HG02884 (cell line): Measurements from ENCODE around the gene OR2AT4.
"Not testable (repeated sequence)": the region's sequence is repeated elsewhere in the genome, so short reads cannot be mapped to it uniquely, and the experiment has no call there.

Experiments
- ATAC-seq: cut with Tn5 transposase; IDR thresholded peaks from one replicate; pipeline ENCODE4 v1.9.1; 2021; ENCODE audit warnings: mild to moderate bottlenecking, moderate library complexity; ENCODE audit not compliant: unreplicated experiment

Gene OR2AT4

DNA sequence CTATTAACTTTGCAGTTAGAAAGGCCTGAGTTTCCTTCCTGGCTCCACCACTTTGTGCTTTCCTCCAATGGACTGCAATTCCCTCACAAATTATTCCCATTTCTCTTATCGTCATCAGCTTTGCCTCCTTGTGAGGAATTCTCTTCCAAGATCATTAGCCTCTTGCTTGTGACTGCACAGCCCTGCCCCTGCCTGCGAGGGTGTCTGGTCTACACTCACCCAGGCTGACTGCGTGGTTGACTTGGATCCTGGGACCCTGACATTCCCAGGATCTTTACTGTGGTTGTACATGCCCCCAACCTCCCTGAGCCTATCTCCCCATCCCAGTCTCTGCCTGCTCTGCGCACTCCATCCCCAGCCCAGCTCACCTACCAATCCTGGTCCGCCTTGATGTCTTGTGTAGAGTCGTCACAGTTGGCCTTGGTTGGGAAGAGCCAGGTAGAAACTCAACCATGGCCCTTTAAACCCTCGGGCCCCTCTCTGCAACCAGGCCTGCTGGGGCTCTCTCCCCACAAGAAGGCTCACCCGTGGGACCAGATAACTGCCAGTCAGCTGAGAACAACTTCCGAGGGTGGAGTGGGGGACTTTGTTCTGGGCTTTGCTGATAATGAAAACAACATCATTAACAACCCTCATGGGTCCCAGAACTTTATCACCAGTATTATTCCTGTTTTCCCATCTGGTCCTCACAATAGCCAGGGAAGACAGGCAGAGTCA, at the start of gene OR2AT4:
Gene OR2AT4 (minus strand): TSS at position 421 of the 717 bp plus-strand sequence.
- ATAC-seq, result no peak

DNA sequence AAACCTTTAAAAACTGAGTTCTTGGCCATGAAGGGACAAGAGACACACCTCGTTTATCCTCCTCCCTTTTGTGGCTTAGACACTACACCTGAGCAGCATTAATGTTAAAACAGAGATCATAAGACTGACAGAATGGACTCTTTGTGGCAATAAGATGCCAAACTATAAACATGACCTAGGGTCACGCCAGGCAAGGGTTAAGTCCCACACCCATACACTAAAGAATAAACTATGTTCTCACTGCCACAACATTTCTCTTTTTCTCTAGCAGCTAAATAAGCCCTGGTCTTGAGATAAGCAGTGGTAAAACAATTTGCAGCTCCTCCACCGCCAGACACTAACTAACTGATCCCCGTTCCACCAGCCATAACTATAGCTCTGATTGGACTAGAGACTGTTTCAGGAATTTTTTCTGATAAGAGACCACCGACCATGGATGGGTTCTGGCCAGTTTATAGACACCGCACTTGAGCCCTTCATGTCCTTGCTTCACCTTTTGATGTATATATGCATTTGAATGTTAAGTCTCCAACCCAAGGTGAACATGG, 49.4 kb upstream of the OR2AT4 start:
- no peak for ATAC-seq

DNA sequence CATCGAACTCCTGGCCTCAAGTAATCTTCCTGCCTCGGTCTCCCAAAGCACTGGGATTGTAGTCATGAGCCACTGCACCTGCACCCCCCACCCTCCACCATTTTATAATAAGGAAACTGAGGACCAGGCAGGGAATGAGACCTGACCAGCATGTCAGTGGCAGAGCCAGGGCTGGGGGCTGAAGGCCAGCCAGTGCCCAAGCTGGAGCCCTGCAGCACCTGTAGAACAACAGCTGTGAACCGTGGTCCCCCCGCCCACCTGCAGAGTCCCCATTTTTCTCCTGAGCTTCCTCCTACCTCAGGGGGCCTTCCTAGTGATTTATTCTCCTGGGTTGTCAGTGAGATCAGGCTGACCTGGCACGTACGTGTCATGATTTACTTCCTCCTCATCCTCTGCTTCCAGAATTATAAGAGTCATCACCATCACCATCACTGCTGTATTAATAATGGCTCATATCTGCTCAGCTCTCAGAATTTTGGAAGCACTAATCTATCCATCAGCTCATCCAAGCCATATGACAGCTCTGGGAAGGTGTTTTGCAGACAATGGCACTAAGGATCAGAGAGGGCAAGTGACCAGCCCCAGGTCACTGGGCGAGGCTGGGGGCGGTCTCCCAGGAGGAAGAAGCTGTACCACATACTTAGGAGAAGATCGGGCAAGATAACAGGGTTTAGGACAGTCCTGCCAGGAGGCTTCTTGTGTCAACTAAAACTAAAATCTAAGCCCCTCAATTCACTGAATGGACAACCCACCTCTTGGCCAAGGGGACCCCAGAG, 48.7 kb upstream of the OR2AT4 start:
- no peak for ATAC-seq

DNA sequence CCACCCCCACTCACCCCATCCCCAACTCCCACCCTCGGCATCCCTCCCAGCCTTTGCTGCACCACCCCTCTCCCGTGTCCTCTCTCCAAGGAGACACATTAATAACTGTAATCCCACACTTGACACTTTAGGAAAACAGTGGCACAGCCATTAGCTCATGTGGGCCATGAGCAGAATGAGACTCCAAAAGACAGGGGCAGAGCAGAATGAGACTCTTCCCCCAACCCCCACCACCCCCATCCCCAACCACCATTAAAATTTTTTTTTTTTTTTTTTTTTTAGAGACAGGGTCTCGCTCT, 48.0 kb upstream of the OR2AT4 start:
- no peak for ATAC-seq

DNA sequence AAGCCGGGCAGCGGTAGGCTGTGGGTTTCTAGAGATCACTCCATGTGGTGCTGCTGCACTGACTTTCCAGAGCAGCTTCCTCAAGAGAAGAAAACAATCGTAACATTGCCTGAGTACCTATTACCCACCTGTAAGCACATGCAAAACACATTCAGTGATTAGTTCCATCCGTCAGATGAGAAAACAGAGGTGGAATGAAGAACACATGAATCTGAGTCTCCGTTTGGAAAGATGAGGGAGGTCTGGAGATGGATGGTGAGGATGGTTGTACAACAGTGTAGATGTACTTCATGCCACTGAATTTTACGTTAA, 46.7 kb upstream of the OR2AT4 start:
- no peak for ATAC-seq

DNA sequence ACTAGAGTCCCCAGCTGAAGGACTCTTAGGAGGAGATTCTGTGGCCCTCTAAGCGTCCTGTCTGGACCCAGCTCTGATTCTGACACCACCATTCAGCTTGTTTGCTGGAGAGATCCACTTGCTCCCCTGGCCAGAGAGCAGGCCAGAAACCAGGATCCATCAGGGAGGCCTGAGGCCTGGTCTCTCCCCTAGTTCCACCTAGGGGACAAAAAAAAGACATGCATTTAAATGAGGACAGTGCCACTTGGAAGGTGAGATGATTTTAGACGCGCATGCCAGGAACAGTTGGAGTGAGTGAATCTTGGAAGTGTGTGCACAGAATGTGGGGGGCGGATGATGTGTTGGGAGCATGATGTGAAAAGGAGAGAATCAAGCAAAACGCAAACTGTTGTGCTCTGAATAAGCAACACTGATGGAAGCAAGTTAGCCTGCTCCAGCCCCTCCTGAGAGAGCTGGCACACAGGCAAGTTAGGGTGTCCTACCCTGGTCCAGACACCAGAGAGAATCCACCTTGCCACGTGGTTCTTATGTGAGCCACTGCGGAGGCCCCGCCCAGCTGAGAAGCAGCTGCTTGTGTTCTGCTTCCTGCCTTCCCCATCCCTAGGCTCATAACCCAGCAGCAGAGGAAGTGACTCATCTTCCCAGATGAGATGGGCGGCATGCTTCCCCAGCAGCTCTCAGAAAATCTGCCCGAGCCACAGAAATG, 46.2 kb upstream of the OR2AT4 start:
- no peak for ATAC-seq

DNA sequence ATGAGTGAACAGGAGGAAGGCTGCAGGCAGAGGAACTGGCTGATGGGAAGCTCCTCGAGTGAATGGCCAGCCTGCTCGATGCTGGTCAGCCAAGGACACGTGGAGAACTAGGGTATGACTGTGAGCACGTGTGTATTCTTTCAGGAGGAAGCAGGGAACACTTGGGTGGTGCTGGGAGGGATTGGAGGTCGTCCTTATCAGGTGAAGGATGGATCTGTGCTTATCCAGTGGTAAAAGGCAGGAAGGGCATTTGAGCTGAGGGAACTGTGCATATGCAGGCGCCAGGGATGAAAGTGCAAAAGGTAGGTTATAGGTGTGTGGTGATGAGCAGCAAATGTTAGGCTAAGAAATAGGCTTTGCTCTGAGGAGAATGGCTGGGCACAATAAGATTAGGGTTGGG, 44.5 kb upstream of the OR2AT4 start:
- ATAC-seq, result no peak

DNA sequence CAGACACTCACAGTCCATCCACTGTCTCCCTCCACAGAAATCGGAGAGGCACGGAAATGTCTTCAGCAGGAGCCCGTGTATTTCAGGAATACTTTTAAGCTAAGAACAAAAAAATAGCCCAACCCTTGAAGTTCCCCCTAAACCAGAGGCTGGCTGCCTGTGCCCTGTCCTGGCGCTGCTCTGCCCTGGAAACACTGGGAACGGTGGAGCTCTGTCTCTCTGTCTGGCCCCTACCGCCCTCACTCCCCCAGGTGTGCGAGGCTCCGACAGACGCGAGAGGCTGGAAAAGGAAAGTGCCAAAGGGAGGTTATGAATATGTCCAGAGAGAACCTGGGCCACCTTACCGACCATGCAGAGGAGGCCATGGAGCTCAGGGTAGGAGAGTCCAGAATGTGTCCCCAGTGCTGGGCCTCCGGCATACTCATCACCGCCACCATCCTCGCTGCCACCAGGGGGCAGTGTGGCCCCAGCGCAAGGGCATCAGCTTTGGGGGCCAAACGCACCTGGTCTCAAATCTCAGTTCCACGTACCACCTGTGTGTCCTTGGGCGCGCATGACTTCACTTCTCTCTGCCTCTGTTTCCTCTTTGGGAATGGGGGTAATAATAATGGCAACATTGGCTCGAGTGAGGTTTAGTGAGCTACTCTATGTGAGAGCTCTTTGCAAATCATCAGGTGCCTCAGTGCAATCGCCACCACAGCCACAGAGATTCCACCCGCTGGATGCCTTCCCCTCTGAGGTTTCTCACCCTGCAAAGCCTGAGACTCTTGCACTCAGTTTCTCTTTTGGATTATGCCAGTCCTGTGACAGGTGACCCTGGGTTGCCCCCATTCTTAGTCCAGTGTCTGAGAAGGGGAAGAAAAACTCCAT, 43.8 kb upstream of the OR2AT4 start:
- no peak for ATAC-seq

DNA sequence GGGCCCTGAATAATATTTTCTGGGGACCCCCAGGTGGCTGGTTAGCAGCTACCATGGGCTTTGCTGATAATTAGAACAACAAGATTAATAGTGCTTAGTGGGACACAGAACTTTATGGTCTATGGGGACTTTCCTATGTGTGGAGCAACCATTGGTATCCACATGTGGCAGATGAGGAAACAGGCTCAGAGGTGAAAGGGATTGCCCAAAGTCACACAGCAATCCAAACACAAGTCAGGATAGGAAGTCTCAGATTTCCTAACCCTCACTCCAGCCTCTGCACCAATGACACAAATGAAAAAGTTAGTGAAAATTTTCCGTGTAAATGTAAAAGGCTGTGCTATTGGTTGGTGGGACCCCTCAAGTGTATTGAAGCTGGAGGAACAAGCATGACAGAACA, 39.0 kb upstream of the OR2AT4 start:
- ATAC-seq, result no peak

DNA sequence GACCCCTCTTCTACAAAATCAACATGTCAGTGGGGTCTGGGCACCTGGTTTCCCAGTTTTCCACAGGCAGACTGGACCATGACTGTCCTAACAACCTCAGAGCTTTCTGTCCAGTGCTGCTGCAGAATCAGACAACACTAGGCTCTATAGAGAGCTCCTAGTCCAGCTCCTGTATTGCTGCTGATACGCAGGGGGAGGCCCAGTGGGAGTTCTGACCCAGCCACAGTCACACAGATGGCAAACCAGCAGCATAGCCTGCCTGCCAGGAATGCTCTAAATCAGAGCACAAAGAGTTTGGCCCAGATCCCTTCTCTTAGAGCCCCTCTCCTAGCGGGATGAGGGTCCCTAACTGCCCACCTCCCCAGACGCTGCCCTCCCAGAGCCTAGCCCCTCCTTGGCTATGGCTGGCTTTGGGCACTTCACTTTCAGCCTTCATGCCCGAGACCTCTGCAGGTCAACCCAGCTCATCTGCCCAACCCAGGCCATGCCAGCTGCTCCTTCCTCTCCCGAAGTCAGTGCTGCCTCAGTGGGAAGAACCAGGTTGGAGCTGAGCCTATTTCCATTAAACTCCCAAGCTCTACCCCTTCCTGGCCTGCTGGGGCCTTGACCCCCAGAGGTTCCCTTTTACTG, 38.5 kb upstream of the OR2AT4 start:
- ATAC-seq, result no peak

DNA sequence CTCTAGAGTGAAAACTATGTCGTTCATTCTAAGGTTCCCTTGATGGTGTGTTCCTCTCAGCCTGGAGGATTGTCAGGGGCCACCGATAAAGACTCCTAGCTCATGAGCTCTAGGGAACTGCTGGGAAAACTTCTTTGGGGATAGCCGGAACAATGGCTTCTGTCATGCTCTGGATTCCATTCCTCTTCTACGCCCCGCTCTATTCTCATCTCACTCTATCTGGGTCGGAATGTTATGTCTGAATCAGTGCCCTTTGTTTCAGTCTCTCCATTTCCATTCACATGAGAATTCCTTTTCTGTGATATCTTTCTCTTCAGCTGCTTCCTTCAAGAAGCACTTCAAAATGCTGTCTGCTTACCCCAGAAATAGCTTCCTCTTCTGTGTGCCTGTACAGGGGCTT, 37.3 kb upstream of the OR2AT4 start:
- no peak for ATAC-seq

DNA sequence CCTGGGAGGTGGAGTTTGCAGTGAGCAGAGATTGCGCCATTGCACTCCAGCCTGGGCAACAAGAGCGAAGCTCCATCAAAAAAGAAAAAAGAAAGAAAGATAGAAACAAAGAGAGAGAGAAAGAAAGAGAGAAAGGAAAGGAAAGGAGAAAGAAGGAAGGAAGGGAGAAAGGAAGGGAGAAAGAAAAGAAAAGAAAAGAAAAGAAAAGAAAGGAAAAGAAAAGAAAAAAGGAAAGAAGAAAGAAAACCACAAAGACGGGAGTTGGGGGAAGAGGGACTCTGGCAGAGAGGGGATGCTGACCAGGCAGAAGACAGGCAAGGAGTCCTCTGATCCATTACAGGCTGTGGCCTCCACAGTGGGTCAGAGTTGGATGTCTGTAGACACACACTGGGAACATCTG, 35.4 kb upstream of the OR2AT4 start:
- no peak for ATAC-seq

DNA sequence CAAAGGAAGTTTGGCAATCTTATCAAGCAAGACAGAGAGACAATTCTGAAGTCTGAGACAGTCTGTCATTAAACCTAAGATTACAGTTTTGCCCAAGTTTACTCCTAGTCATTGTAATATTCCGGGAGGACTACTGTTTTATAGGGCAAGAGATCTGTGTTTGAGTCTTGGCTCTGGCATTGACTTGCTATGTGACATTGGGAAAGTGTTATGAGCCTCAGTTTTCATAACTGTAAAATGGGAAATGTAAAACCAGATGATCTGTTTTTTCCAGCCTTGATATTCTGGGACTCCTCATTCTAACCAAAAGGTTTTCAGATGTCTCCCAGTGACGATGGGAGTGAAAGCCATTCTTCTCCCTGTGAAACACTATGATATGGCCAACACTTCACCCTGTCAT, 29.9 kb upstream of the OR2AT4 start:
- no peak for ATAC-seq

DNA sequence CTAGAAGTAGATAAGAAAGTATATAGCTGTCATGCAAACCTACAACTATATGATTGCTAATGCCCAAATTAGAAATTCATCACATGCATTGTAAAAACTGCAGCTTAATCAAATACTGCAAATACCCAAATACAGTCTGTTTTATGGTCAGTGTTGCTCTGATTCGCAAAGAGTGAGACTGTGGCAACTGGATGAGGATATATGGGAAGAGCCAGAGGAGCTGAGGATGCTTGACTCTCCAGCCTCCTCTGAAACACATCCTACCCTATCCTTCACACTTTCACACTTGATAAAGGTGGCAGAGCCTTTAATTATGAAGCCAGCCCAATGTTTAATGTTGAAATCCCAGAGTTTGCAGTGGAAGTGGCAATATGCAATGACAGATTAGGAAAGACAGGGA, 21.9 kb upstream of the OR2AT4 start:
- ATAC-seq, result no peak

DNA sequence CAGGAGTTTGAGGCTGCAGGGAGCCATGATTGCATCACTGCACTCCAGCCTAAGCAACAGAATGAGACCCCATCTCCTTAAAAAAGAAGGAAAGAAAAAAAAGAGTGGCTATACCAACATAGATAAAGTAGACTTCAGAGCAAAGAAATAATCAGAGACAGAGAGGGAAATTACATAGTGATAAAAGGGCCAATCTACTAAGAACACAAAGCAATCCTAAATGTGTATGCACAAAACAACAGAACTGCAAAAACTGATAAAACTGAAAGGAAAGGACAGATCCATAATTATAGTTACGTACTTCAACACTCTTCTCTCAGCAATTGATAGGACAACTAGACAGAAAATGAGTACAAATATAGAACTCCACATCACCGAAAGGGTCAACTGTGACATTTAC, 17.8 kb upstream of the OR2AT4 start:
- ATAC-seq, result no peak

DNA sequence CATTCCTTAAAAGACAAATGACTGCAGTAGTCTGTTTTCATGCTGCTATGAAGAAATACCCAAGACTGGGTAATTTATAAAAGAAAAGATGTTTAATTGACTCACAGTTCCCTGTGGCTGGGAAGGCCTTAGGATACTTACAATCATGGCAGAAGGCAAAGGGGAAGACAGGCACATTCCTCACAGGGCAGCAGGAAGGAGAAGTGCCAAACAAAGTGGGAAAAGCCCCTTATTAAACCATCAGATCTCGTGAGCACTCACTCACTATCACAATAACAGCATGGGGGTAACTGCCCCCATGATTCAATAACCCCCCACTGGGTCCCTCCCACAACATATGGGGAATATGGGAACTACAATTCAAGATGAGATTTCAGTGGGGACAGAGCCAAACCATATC, 16.4 kb upstream of the OR2AT4 start:
- ATAC-seq, result no peak

DNA sequence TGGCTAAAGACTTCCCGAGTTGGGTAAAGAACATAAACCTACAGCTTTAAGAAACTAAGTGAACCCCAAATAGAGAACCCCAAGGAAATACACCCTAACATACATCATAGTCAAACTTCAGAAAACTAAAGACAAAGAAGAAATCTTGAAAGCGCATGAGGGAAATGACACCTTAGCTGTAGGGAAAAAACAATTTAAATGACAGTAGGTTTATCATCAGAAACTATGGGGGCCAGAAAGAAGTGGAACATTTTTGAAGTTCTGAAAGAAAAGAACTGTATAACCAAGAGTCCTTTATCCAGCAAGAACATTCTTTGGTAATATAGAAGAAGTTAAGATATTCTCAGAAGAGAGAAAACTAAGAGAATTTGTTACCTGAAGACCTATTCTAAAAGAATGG, 15.5 kb upstream of the OR2AT4 start:
- ATAC-seq, result no peak

DNA sequence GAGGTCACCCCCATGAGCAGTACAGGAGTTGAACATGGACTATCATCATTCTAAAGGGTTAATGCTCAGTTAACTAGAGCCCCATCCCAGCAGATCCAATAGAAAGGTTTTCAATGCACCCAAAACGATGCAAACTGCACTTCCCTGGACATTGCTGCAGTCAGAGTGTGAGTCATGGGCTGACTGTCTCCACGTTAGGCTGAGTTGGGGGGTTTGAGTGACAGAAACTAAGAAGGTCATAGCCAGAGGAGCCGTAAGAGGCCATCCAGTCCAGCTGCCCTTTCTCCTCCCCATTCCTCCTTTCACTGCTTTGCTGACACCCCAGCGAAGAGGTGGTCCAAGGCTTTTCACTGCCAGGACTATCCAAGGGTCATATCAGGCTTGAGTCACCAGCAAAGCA, 10.5 kb upstream of the OR2AT4 start:
- ATAC-seq, result no peak

DNA sequence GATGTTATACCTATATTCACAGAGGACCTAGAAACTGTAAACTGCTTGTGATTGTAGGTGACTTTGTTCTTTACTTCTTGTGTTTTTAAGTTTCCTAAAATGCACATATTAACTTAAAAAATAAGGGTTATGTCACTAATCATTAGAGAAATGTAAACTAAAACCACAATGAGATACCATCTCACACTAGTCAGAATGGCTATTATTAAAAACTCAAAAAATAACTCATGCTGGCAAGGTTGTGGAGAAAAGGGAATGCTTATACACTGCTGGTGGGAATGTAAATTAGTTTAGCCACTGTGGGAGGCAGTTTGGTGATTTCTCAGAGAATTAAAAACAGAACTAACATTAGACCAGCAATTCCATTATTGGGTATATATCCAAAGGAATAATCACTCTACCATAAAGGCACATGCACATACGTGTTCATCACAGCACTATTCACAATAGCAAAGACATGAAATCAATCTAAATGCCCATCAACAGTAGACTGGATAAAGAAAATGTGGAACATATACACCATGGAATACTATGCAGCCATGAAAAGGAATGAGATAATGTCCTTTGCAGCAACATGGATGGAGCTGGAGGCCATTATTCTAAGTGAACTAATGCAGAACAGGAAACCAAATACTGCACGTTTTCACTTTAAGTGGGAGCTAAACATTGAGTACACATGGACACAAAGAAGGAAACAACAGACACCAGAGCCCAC, 9.4 kb upstream of the OR2AT4 start:
- not testable (repeated sequence) for ATAC-seq

DNA sequence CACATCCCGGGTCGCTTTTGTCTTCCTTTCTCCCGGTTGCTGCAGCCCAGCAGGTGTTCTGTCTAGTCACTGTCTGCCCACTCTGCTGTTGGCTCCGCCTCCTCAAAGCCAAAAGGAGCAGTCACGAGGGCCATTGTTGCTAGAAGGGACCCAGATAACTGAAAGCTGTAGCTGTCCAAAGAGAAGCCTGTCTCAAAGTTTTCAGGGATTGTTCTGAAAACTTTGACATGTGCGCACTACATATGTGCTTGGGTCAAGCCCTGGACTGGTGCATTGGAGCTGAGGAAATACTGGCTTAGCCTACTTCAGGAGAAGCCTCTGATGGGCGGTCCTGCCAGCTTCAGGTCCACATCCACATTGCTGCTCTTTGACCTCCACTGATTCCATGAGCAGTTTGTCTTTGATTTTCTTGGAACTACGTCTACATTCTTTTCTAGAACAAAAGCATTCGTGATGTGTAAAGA, 8.8 kb upstream of the OR2AT4 start:
- no peak for ATAC-seq
